B cell (primary cell): Measurements from ENCODE around the gene CEP350.

Experiments
- EZH2 ChIP-seq: IDR thresholded peaks from 2 replicates; pipeline ENCODE4 v1.6.1; 2012; ENCODE audit warnings: borderline replicate concordance, low read depth, mild to moderate bottlenecking, moderate library complexity, low read length; ENCODE audit not compliant: insufficient read depth, poor library complexity, severe bottlenecking
- TF ChIP-seq, protein P1 (sequence below): fragments of 200-600 bp; IDR thresholded peaks from one replicate; pipeline ENCODE4 v1.8.0; 2022; ENCODE audit warnings: antibody characterized with exemption, mild to moderate bottlenecking

DNA sequence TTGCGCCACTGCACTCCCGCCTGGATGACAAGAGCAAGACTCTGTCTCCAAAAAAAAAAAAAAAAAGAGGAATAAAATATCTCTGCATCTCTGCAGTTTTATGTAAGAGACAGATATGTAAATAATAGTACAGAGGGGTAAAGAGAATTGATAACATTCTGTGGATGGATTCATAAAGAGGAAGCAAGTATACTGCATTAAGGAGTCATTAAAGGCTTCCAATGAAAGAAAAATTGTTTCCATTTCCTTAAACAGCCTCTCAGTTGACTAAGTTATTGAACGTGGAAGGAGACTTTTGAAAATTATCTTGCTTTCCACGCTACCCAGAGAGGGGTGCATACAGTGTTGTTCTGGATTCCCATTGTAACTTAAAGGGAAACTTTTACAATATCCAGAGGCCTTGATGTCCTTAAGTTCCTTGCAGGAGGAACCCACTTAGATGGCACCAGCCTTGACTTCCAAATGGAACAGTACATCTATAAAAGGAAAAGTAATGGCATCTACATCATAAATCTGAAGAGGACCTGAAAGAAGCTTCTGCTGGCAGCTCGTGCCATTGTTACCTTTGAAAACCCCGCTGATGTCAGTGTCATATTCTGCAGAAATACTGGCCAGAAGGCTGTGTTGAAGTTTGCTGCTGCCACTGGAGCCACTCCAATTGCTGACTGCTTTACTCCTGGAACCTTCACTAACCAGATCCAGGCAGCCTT, 13.8 kb downstream of the CEP350 start:
- TF ChIP-seq, protein P1, sequence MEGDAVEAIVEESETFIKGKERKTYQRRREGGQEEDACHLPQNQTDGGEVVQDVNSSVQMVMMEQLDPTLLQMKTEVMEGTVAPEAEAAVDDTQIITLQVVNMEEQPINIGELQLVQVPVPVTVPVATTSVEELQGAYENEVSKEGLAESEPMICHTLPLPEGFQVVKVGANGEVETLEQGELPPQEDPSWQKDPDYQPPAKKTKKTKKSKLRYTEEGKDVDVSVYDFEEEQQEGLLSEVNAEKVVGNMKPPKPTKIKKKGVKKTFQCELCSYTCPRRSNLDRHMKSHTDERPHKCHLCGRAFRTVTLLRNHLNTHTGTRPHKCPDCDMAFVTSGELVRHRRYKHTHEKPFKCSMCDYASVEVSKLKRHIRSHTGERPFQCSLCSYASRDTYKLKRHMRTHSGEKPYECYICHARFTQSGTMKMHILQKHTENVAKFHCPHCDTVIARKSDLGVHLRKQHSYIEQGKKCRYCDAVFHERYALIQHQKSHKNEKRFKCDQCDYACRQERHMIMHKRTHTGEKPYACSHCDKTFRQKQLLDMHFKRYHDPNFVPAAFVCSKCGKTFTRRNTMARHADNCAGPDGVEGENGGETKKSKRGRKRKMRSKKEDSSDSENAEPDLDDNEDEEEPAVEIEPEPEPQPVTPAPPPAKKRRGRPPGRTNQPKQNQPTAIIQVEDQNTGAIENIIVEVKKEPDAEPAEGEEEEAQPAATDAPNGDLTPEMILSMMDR, result no peak
- no peak for TF ChIP-seq EZH2
